PC-9 (cell line): ENCODE measurements around the gene TIPRL. TPM values are rescaled to one million over a fixed set of nuclear protein-coding genes. Genes with fewer than 3 reads are reported as not detected.
"Not testable (repeated sequence)": the region's sequence is repeated elsewhere in the genome, so short reads cannot be mapped to it uniquely, and the experiment has no call there.

Experiments
- BruUV-seq: library from RNA; stranded (reverse); fragments of 400-500 nt; replicated peaks from 2 replicates; lab custom pipeline; 2021; lab: Mats Ljungman, UMichigan
- CTCF ChIA-PET: fragments of 300-600 bp; sonication (Branson Sonifier 250); formaldehyde crosslinking; loops from one replicate; lab custom pipeline; 2022; ENCODE audit warnings: antibody characterized with exemption; lab: Charles Lee
- POLR2A ChIA-PET: fragments of 300-600 bp; sonication (Branson Sonifier 250); formaldehyde crosslinking; loops from one replicate; lab custom pipeline; 2022; ENCODE audit warnings: antibody characterized with exemption; ENCODE audit not compliant: unreplicated experiment; lab: Charles Lee
- DNase-seq, 2 experiments: peaks; one replicate each; pipeline versions ENCODE4 v3.0.0 to v3.0.0-alpha.2; 2015 to 2022; ENCODE audit warnings: mixed read lengths in 1 of 2
- H2AFZ ChIP-seq: fragments of 200-600 bp; sonication (generic); 2 replicates; pipeline ENCODE4 v1.8.1; 2017; ENCODE audit warnings: antibody characterized with exemption
- H3F3A ChIP-seq: fragments of 200-600 bp; sonication (generic); 2 replicates; pipeline ENCODE4 v1.8.1; 2017; ENCODE audit warnings: antibody characterized with exemption, mild to moderate bottlenecking, low read depth; ENCODE audit not compliant: insufficient read depth
- H3K27ac ChIP-seq: fragments of 200-600 bp; sonication (generic); 2 replicates; pipeline ENCODE4 v1.6.1; 2016; ENCODE audit warnings: mixed run types
- H3K27me3 ChIP-seq: fragments of 200-600 bp; sonication (generic); 2 replicates; pipeline ENCODE4 v1.6.1; 2016; ENCODE audit warnings: low read depth, mixed run types; ENCODE audit not compliant: insufficient read depth
- H3K36me3 ChIP-seq: fragments of 200-600 bp; sonication (generic); 2 replicates; pipeline ENCODE4 v1.6.1; 2016; ENCODE audit warnings: low read depth, mixed run types
- H3K4me1 ChIP-seq: fragments of 200-600 bp; sonication (generic); replicated peaks from 2 replicates; pipeline ENCODE4 v1.6.1; 2016; ENCODE audit warnings: mixed run types; ENCODE audit not compliant: insufficient read depth
- H3K4me2 ChIP-seq: fragments of 200-600 bp; sonication (generic); 2 replicates; pipeline ENCODE4 v1.6.1; 2017; ENCODE audit warnings: mixed run types
- H3K4me3 ChIP-seq: fragments of 200-600 bp; sonication (generic); 2 replicates; pipeline ENCODE4 v1.6.1; 2016; ENCODE audit warnings: mixed run types
- H3K79me2 ChIP-seq: fragments of 200-600 bp; sonication (generic); 2 replicates; pipeline ENCODE4 v1.6.1; 2017; ENCODE audit warnings: low read depth, mixed run types
- H3K9me2 ChIP-seq: fragments of 200-600 bp; sonication (generic); 2 replicates; pipeline ENCODE4 v1.8.1; 2017; ENCODE audit warnings: mild to moderate bottlenecking; ENCODE audit not compliant: insufficient read depth
- H3K9me3 ChIP-seq: fragments of 200-600 bp; sonication (generic); 2 replicates; pipeline ENCODE4 v1.8.1; 2016; ENCODE audit warnings: low read depth; ENCODE audit not compliant: insufficient read depth
- H4K20me1 ChIP-seq: fragments of 200-600 bp; sonication (generic); 2 replicates; pipeline ENCODE4 v1.8.1; 2017; ENCODE audit not compliant: insufficient read depth
- CTCF ChIP-seq: fragments of 200-600 bp; sonication (generic); conservative IDR thresholded peaks from 2 replicates; pipeline ENCODE4 v1.6.1; 2017; ENCODE audit warnings: mixed run types, antibody characterized with exemption, mild to moderate bottlenecking, moderate library complexity
- EZH2 ChIP-seq: fragments of 200-600 bp; sonication (generic); IDR thresholded peaks from 2 replicates; pipeline ENCODE4 v1.8.0; 2017; ENCODE audit warnings: antibody characterized with exemption, low read depth
- intact Hi-C: fragments of 100-400 bp; cut with micrococcal nuclease; formaldehyde crosslinking; loops from one replicate; pipeline ENCODE4 v1.10.0; 2022; ENCODE audit not compliant: unreplicated experiment
- total RNA-seq: library from RNA; stranded (reverse); gene quantifications from 2 replicates; pipeline ENCODE4 v1.2.3, GENCODE V29; 2021

TIPRL gene
- total RNA-seq, 1 experiment from 2014 or later = 47.7 TPM

GRCh38 chr1:168178227-168178637 lies 530 bp upstream of the TIPRL start:
- BruUV-seq = TSS peak; percentile 82
- peaks cover 40% of the 10 kb centered on the region for H3K4me1 ChIP-seq
- no peaks in the 10 kb centered on the region for H4K20me1 ChIP-seq
- intact Hi-C loops = loop anchor here (2.0 kb wide), 1 partner anchor 49 kb away; the partner anchor contains the start of gene SFT2D2
- no peak for DNase-seq
- POLR2A ChIA-PET = no interaction called here
- H2AFZ ChIP-seq = peak overlapping the region; percentile 80; the same call in 1 of the 2 replicates
- no peak for TF ChIP-seq EZH2
- no peak for TF ChIP-seq CTCF
- no peaks in the 10 kb centered on the region for H3K36me3 ChIP-seq
- H3K27ac ChIP-seq = peak overlapping the region; percentile 65
- H3K4me2 ChIP-seq = peak overlapping the region; percentile 95
- H3K79me2 ChIP-seq = peaks cover 41% of the 10 kb centered on the region
- H3K27me3 ChIP-seq = no peaks in the 10 kb centered on the region
- H3F3A ChIP-seq = peaks cover 26% of the 10 kb centered on the region
- no peaks in the 10 kb centered on the region; the same call in 1 of the 2 replicates for H3K9me3 ChIP-seq
- no peaks in the 10 kb centered on the region for H3K9me2 ChIP-seq
- H3K4me3 ChIP-seq = peak overlapping the region; percentile 87
- CTCF ChIA-PET = no interaction called here

GRCh38 chr1:168179438-168180147 lies 831 bp downstream of the TIPRL start:
- BruUV-seq = no TSS peak
- peaks cover 51% of the 10 kb centered on the region for H3K79me2 ChIP-seq
- H4K20me1 ChIP-seq = no peaks in the 10 kb centered on the region
- POLR2A ChIA-PET = no interaction called here
- no peak for DNase-seq
- no peaks in the 10 kb centered on the region for H3K27me3 ChIP-seq
- H3K27ac ChIP-seq = peak overlapping the region; percentile 65
- H3F3A ChIP-seq = peaks cover 28% of the 10 kb centered on the region
- H2AFZ ChIP-seq = peak overlapping the region; percentile 96
- H3K9me3 ChIP-seq = no peaks in the 10 kb centered on the region; the same call in 1 of the 2 replicates
- TF ChIP-seq CTCF (no peak), EZH2 (no peak)
- H3K4me3 ChIP-seq = peak overlapping the region; percentile 87
- intact Hi-C loops = loop anchor here (2.0 kb wide), 1 partner anchor 47 kb away; the partner anchor contains the start of gene SFT2D2
- H3K4me1 ChIP-seq = peaks cover 45% of the 10 kb centered on the region
- H3K9me2 ChIP-seq = no peaks in the 10 kb centered on the region
- CTCF ChIA-PET = no interaction called here
- peak overlapping the region; percentile 95 for H3K4me2 ChIP-seq
- H3K36me3 ChIP-seq = 0 out of 2 replicates have a peak, but pooled peaks cover 8% of the 10 kb centered on the region

GRCh38 chr1:168180148-168180524 lies 1.4 kb downstream of the TIPRL start:
- Histone ChIP-seq H3K27ac (peak overlapping the region; percentile 65), H3F3A (peaks cover 28% of the 10 kb centered on the region), H3K79me2 (peaks cover 55% of the 10 kb centered on the region), H4K20me1 (no peaks in the 10 kb centered on the region), H3K9me2 (no peaks in the 10 kb centered on the region), H3K27me3 (no peaks in the 10 kb centered on the region), H2AFZ (peak overlapping the region; percentile 96; the same call in 1 of the 2 replicates), H3K4me3 (peak overlapping the region; percentile 87), H3K4me2 (peak overlapping the region; percentile 95), H3K36me3 (0 out of 2 replicates have a peak, but pooled peaks cover 8% of the 10 kb centered on the region), H3K9me3 (no peaks in the 10 kb centered on the region; the same call in 1 of the 2 replicates), H3K4me1 (peaks cover 45% of the 10 kb centered on the region)
- POLR2A ChIA-PET = interaction anchor here (0.8 kb wide), 1 partner anchor 64 kb away, joined by 8 read pairs; no protein-coding TSS in a partner anchor
- DNase-seq = no peak
- intact Hi-C loops = no loop called here
- CTCF ChIA-PET = no interaction called here
- no peak for TF ChIP-seq EZH2
- TF ChIP-seq CTCF = no peak
- BruUV-seq = no TSS peak

GRCh38 chr1:168181063-168181720 lies 2.4 kb downstream of the TIPRL start:
- H3K9me3 ChIP-seq, H2AFZ ChIP-seq, H3K9me2 ChIP-seq, H4K20me1 ChIP-seq, DNase-seq, H3K4me3 ChIP-seq, intact Hi-C loops, CTCF ChIA-PET, H3K36me3 ChIP-seq, H3K27me3 ChIP-seq, H3K27ac ChIP-seq, BruUV-seq: not testable (repeated sequence)
- H3K4me1 ChIP-seq = peaks cover 45% of the 10 kb centered on the region
- peak overlapping the region; percentile 60 for H3K4me2 ChIP-seq
- peaks cover 55% of the 10 kb centered on the region for H3K79me2 ChIP-seq
- peaks cover 28% of the 10 kb centered on the region for H3F3A ChIP-seq
- POLR2A ChIA-PET = interaction anchor here (0.8 kb wide), 1 partner anchor 63 kb away, joined by 8 read pairs; no protein-coding TSS in a partner anchor
